HCT116 (cell line): ENCODE measurements around the gene DDR2. TPM values are rescaled to one million over a fixed set of nuclear protein-coding genes. Genes with fewer than 3 reads are reported as not detected.

Source experiments
- ATAC-seq: fragments of 200-7000 bp; cut with Tn5 transposase; 2 replicates; pipeline ENCODE4 v1.9.1; 2020; ENCODE audit warnings: mild to moderate bottlenecking, moderate library complexity
- BruUV-seq: library from RNA; stranded (reverse); fragments of 400-500 nt; replicated peaks from 2 replicates; lab custom pipeline; 2021; lab: Mats Ljungman, UMichigan
- CTCF ChIA-PET: fragments of 300-600 bp; sonication (Branson Sonifier 250); formaldehyde crosslinking; loops from one replicate; lab custom pipeline; 2021; ENCODE audit warnings: antibody characterized with exemption; lab: Charles Lee
- POLR2A ChIA-PET: fragments of 300-600, 350-600 bp; sonication (Branson Sonifier 250); formaldehyde crosslinking; loops from one replicate; lab custom pipeline; 2021; ENCODE audit warnings: antibody characterized with exemption; lab: Charles Lee
- RAD21 ChIA-PET, 2 experiments: fragments of 300-600 bp; sonication (Branson Sonifier 250); formaldehyde crosslinking; loops; one replicate each; lab custom pipeline; 2023; ENCODE audit warnings: low total read pairs in 2 of 2; ENCODE audit not compliant: uncharacterized antibody in 2 of 2, unreplicated experiment in 2 of 2, low non-redundant PET in 1 of 2; lab: Charles Lee
- DNase-seq: peaks from one replicate; pipeline ENCODE4 v3.0.0-alpha.2; 2010; ENCODE audit warnings: low read depth, low spot score
- H2AFZ ChIP-seq: fragments of 200-600 bp; shearing (Covaris generic), sonication (generic); 2 replicates; pipeline ENCODE4 v1.6.1; 2017; ENCODE audit warnings: low read depth, mixed run types, mixed read lengths, antibody characterized with exemption, low read length; ENCODE audit not compliant: poor library complexity, severe bottlenecking
- H3K27ac ChIP-seq: 2 replicates; pipeline ENCODE4 v1.5.1; 2012; ENCODE audit warnings: low read depth, low read length
- H3K27me3 ChIP-seq: fragments of 200-600 bp; sonication (generic); 2 replicates; pipeline ENCODE4 v1.6.1; 2016; ENCODE audit warnings: mixed run types, low read length, mixed read lengths; ENCODE audit not compliant: insufficient read depth
- H3K36me3 ChIP-seq, 2 experiments: fragments of 200-500 bp in 1 of 2; fragments of 200-600 bp in 1 of 2; sonication (Bioruptor generic) in 1 of 2; sonication (generic) in 1 of 2; 2 replicates each; pipeline versions ENCODE4 v1.5.1 to v1.6.1; 2014 to 2016; ENCODE audit warnings: low read length in 2 of 2, inconsistent platforms in 1 of 2, mixed read lengths in 1 of 2, mixed run types in 1 of 2; ENCODE audit not compliant: insufficient read depth in 2 of 2, control insufficient read depth in 1 of 2
- H3K4me1 ChIP-seq, 2 experiments: fragments of 200-600 bp in 1 of 2; sonication (generic) in 1 of 2; 2 replicates each; pipeline versions ENCODE4 v1.5.1 to v1.6.1; 2012 to 2017; ENCODE audit warnings: low read length in 2 of 2, inconsistent platforms in 1 of 2, mild to moderate bottlenecking in 1 of 2, mixed read lengths in 1 of 2, mixed run types in 1 of 2, moderate library complexity in 1 of 2; ENCODE audit not compliant: insufficient read depth in 2 of 2, control insufficient read depth in 1 of 2
- H3K4me2 ChIP-seq: fragments of 200-600 bp; sonication (generic); 2 replicates; pipeline ENCODE4 v1.6.1; 2017; ENCODE audit warnings: mixed run types, low read length, mixed read lengths
- H3K4me3 ChIP-seq, 2 experiments: fragments of 200-600 bp in 1 of 2; sonication (generic) in 1 of 2; replicated peaks in 1 of 2; 2 replicates each; pipeline ENCODE4 v1.5.1; 2011 to 2016; ENCODE audit warnings: low read length in 2 of 2, control low read depth in 1 of 2, low read depth in 1 of 2, mild to moderate bottlenecking in 1 of 2, mixed read lengths in 1 of 2, mixed run types in 1 of 2
- H3K79me2 ChIP-seq: fragments of 200-600 bp; sonication (generic); 2 replicates; pipeline ENCODE4 v1.6.1; 2017; ENCODE audit warnings: mild to moderate bottlenecking, mixed run types, low read length, moderate library complexity, mixed read lengths; ENCODE audit not compliant: insufficient read depth
- H3K9ac ChIP-seq: fragments of 200-600 bp; sonication (generic); 2 replicates; pipeline ENCODE4 v1.6.1; 2016; ENCODE audit warnings: low read length, mixed read lengths
- H3K9me2 ChIP-seq: fragments of 200-600 bp; sonication (generic), shearing (Covaris generic); 2 replicates; pipeline ENCODE4 v1.6.1; 2017; ENCODE audit warnings: mixed run types, mild to moderate bottlenecking, moderate library complexity; ENCODE audit not compliant: insufficient read depth
- H3K9me3 ChIP-seq, 2 experiments: fragments of 200-500 bp in 1 of 2; fragments of 200-600 bp in 1 of 2; sonication (Bioruptor generic) in 1 of 2; sonication (generic) in 1 of 2; 2 replicates each; pipeline ENCODE4 v1.6.1; 2014 to 2017; ENCODE audit warnings: low read length in 2 of 2, mixed read lengths in 2 of 2, inconsistent platforms in 1 of 2, low read depth in 1 of 2, mild to moderate bottlenecking in 1 of 2, mixed run types in 1 of 2, moderate library complexity in 1 of 2; ENCODE audit not compliant: control insufficient read depth in 1 of 2, insufficient read depth in 1 of 2
- H4K20me1 ChIP-seq: fragments of 200-600 bp; sonication (generic), shearing (Covaris generic); 2 replicates; pipeline ENCODE4 v1.6.1; 2017; ENCODE audit warnings: mixed run types, mild to moderate bottlenecking, moderate library complexity; ENCODE audit not compliant: insufficient read depth
- ATF3 ChIP-seq: IDR thresholded peaks from 2 replicates; pipeline ENCODE4 v1.6.1; 2012
- MAX ChIP-seq: IDR thresholded peaks from 2 replicates; pipeline ENCODE4 v1.6.1; 2012
- RAD21 ChIP-seq: IDR thresholded peaks from 2 replicates; pipeline ENCODE4 v1.6.1; 2012; ENCODE audit warnings: low read depth, mild to moderate bottlenecking
- REST ChIP-seq: IDR thresholded peaks from 2 replicates; pipeline ENCODE4 v1.6.1; 2012; ENCODE audit warnings: low read depth
- TCF7L2 ChIP-seq: IDR thresholded peaks from 2 replicates; pipeline ENCODE4 v1.7.0; 2011; ENCODE audit warnings: borderline replicate concordance, inconsistent platforms; ENCODE audit not compliant: insufficient read depth, insufficient read length; ENCODE audit errors: extremely low read depth
- ZFX ChIP-seq: fragments of 450-650 bp; IDR thresholded peaks from 2 replicates; pipeline ENCODE4 v1.6.1; 2017
- intact Hi-C: fragments of 100-400 bp; cut with micrococcal nuclease; formaldehyde crosslinking; loops from 2 replicates; pipeline ENCODE4 v1.10.0; 2022
- total RNA-seq: library from RNA; stranded (reverse); gene quantifications from one replicate; pipeline ENCODE4 v1.2.1, GENCODE V29; 2021; ENCODE audit not compliant: unreplicated experiment

Gene DDR2
- total RNA-seq, 1 experiment from 2014 or later = 0.84 TPM

GRCh38 chr1:162722036-162722435, 89.8 kb downstream of the DDR2 start:
- H3K4me3 ChIP-seq = no peak overlapping the region
- TF ChIP-seq RAD21 (no peak), TCF7L2 (no peak), ZFX (no peak), REST (no peak), MAX (no peak), ATF3 (no peak)
- H3K79me2 ChIP-seq = no peaks in the 10 kb centered on the region
- no peak overlapping the region for H2AFZ ChIP-seq
- intact Hi-C loops = no loop called here
- CTCF ChIA-PET = no interaction called here
- no peak overlapping the region for H3K9ac ChIP-seq
- no peaks in the 10 kb centered on the region for H3K9me2 ChIP-seq
- no peak overlapping the region for H3K4me2 ChIP-seq
- H3K36me3 ChIP-seq = no peaks in the 10 kb centered on the region
- POLR2A ChIA-PET = no interaction called here
- no peak for DNase-seq
- no peaks in the 10 kb centered on the region for H4K20me1 ChIP-seq
- no peaks in the 10 kb centered on the region for H3K9me3 ChIP-seq
- H3K4me1 ChIP-seq = peaks cover 2 to 9% of the 10 kb centered on the region in 2 experiments
- no peak overlapping the region for H3K27ac ChIP-seq
- RAD21 ChIA-PET = no interaction called here
- ATAC-seq = no peak
- BruUV-seq = no TSS peak
- H3K27me3 ChIP-seq = no peaks in the 10 kb centered on the region
